GM23248 (cell line): ENCODE results near the gene JKAMP.

Experiments
- EZH2 ChIP-seq: fragments of 200-600 bp; sonication (generic); IDR thresholded peaks from 2 replicates; pipeline ENCODE4 v1.6.1; 2018; ENCODE audit warnings: antibody characterized with exemption, mild to moderate bottlenecking; ENCODE audit not compliant: insufficient read depth, poor library complexity, severe bottlenecking
- EZH2phosphoT487 ChIP-seq: fragments of 200-600 bp; sonication (generic); IDR thresholded peaks from 2 replicates; pipeline ENCODE4 v1.6.1; 2018; ENCODE audit warnings: antibody characterized with exemption, moderate library complexity, mild to moderate bottlenecking, low read depth; ENCODE audit not compliant: insufficient read depth

DNA sequence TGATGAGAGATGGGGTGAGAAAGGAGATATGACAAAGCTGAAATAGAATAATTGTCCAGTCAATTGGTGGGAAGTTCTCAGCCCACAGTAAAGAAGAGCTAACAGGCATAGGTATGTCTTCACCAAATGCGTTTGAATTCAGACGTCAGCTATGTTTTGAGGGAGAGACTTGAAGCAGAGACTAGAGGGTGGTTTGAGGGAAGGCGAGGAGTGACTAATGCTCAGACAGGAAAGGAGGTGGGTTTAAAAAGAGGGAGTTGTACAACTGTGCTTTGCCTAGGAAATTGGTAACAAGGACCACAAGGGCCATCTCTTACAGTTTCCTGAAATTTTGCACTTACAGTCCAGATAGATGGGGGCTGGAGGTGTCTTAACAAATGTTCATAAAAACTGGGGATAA, 6.4 kb downstream of the JKAMP start:
- no peak for TF ChIP-seq EZH2
- no peak for TF ChIP-seq EZH2phosphoT487
